ENCODE measurements around the gene FAM174B.

FAM174B gene

DNA sequence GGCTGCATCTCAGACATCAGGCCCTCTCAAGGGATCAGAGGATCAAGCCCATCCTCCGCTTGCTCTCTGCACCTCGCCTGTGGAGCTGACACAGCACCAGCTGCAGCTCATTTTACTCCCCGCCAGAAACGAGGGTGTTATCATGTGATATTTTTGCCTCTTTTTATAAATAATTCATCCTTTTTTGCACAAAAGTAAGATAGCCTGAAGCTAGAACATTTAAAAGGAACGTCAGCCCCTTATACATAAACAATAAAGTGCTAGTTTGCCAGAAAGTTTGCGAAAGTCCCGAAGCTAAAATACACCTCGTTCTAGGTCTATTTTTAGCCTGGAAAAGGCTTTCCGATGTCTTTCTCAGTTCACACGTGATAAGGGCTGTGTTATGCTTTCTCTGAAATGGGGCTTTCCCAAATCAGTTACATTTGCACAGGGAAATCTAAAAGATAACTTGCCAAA is 9.6 kb upstream of the FAM174B start:
- no peak for DNase-seq (ENCODE audit: low read depth in 2 of 3, low spot score in 1 of 3)

DNA sequence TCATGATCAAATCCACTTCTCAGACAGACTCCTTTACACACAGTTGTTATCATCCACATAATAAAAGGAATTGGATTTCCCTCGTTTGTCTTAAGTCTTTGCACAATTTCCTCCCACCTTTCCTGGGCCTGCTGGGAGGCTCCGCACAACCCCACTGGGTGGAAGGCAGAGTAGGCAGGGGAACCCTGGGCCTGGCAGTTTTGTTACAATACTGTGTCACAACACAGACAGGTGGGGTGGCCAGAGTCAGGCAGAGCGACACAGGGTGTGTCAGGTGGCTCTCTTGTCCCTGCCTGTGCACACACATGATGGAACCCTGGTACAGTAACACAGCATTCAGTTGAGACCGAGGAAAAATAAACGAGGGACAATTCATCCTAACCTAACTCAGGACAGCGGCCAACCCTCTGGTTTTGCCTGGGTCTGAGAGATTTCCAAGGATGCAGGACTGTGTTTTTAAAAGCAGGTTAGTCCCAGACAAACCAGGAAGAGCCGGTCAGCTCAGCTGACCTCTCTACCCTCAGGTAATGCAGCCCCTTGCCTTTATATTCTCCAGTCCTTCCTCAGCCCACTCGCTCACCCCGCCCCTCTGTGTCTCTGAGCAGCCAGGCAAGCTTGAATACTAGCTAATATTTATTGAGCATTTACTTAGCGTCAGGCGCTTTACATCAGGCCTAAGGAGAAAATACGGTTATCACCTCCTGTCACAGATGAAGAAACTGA is 8.8 kb upstream of the FAM174B start:
- no peak for DNase-seq (ENCODE audit: low read depth in 2 of 3, low spot score in 1 of 3)

- peak; percentile 16 to 31 (median 21) for DNase-seq (ENCODE audit: low read depth in 2 of 3, low spot score in 1 of 3)
Observed at GRCh38 chr15:92663250-92663951, 7.8 kb upstream of the FAM174B start.

- DNase-seq (ENCODE audit: low read depth in 2 of 3, low spot score in 1 of 3) = no peak
Observed at GRCh38 chr15:92662762-92663161, 7.2 kb upstream of the FAM174B start.

GRCh38 chr15:92661956-92662355 is 6.4 kb upstream of the FAM174B start:
- no peak for DNase-seq (ENCODE audit: low read depth in 2 of 3, low spot score in 1 of 3)

DNA sequence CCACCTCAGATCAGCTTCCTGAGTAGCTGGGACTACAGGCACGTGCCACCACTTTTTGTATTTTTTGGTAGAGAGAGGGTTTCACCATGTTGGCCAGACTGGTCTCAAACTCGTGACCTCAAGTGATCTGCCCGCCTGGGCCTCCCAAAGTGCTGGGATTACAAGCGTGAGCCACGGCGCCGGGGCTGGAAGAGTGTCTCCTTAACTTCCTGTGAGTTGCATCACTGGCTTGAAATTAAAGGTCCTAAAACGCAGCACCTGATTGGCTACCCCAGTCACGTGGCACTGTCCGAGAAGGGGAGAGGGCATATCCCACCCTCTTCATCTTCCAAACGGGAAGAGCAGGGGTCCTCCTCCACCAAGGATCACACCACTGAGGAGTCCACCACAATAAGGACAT is 5.5 kb upstream of the FAM174B start:
- no peak for DNase-seq (ENCODE audit: low read depth in 2 of 3, low spot score in 1 of 3)

DNA sequence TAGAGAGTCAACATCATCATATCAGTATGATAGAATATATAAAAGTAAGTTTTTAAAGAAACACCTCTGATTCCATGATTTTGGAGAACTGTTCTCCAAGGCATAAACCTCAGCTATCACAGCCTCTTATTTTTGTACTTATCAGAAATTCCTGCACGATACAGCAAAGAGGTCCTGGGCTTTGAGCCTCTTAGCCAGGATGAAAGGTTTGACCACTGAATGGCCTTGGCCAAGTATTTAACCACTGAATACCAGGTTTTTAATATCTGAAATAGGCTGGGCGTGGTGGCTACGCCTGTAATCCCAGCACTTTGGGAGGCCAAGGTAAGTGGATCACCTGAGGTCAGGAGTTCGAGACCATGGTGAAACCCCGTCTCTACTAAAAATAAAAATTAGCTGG is 1.9 kb upstream of the FAM174B start:
- DNase-seq (ENCODE audit: low read depth in 2 of 3, low spot score in 1 of 3) = no peak

- no peak for DNase-seq (ENCODE audit: low read depth in 2 of 3, low spot score in 1 of 3)
Observed at GRCh38 chr15:92656089-92656488, 514 bp upstream of the FAM174B start.

GRCh38 chr15:92654662-92655061 is 913 bp downstream of the FAM174B start:
- no peak for DNase-seq (ENCODE audit: low read depth in 2 of 3, low spot score in 1 of 3)

GRCh38 chr15:92653836-92654539 is 1.6 kb downstream of the FAM174B start:
- DNase-seq (ENCODE audit: low read depth in 2 of 3, low spot score in 1 of 3) = no peak

- DNase-seq (ENCODE audit: low read depth in 2 of 3, low spot score in 1 of 3) = no peak
Observed at GRCh38 chr15:92653366-92653765, 2.2 kb downstream of the FAM174B start.

GRCh38 chr15:92652576-92652966 is 3.0 kb downstream of the FAM174B start:
- DNase-seq (ENCODE audit: low read depth in 2 of 3, low spot score in 1 of 3) = no peak

- no peak for DNase-seq (ENCODE audit: low read depth in 2 of 3, low spot score in 1 of 3)
Observed at GRCh38 chr15:92651877-92652575, 3.5 kb downstream of the FAM174B start.

GRCh38 chr15:92650966-92651365 is 4.6 kb downstream of the FAM174B start:
- DNase-seq (ENCODE audit: low read depth in 2 of 3, low spot score in 1 of 3) = no peak

DNA sequence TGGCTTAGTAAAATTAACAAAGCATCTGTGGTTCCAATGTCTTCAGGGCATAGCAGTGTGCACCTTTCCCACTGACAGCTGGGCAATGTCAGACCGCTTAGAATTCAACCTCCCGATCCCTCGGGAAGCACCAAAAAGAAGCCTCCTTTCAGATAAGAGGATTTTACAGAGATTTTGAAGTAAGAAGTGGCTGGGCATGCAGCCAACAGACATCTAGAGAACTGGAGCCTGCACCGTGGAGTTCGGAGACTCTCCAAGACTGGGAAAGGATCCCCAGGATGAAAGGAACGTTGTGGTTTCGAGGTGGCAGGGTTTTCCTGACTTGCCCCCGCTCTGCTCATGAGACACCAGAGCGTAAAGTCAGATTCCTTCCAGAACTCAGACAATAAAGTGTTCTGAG is 5.3 kb downstream of the FAM174B start:
- no peak for DNase-seq (ENCODE audit: low read depth in 2 of 3, low spot score in 1 of 3)

- no peak for DNase-seq (ENCODE audit: low read depth in 2 of 3, low spot score in 1 of 3)
Observed at GRCh38 chr15:92648190-92648875, 7.2 kb downstream of the FAM174B start.

- no peak for DNase-seq (ENCODE audit: low read depth in 2 of 3, low spot score in 1 of 3)
Observed at GRCh38 chr15:92647467-92648163, 8.0 kb downstream of the FAM174B start.

DNA sequence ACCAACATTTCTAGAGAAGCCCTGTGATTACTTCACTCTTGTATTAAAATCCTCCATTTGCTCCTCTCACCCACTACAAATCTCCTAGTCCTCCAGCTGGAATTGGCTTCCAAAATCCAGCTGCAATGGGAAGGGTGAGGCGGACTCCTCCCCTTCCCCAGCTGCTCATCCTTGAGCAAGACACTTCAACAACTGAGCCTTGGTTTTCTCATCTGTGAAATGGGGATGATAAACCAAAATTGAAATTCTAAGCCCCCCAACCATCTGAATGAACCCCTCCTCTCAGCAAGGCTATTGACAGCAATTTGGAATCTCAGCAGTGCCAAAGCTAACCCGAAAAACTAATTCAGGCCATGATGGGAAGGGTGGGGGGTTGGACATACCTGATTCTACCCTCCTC is 9.4 kb downstream of the FAM174B start:
- no peak for DNase-seq (ENCODE audit: low read depth in 2 of 3, low spot score in 1 of 3)

GRCh38 chr15:92645731-92646130 is 9.8 kb downstream of the FAM174B start:
- no peak for DNase-seq (ENCODE audit: low read depth in 2 of 3, low spot score in 1 of 3)

DNA sequence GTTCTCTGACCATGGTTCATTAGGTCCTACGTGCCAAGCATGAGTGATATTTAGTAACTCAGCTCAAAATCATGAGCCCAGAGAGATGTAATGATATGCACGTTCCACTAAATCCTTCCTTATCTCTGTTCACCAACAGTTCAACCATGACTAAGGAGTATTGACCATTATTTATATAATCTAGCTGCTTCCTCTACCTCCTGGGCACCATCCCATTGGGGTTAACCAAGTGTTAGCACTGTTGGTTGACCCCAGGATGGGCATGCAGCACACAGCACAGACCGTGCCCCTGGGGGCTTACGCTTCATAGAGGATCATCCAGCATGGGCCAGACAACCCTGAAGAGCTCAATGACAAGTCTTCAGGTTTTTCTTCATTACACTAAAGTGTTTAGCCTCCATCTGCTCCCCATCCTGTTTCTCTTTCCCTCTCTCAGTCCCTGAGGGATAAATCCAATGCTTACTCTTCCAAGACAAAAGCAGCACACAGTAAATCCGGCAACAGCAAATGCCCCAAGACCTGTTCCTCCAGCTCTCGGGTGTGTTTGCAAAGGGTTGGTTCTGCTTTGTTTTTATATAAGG is 10.4 kb downstream of the FAM174B start:
- no peak for DNase-seq (ENCODE audit: low read depth in 2 of 3, low spot score in 1 of 3)
